Loucy (cell line): Measurements from ENCODE around the gene FTL.

Source experiments
- H2AFZ ChIP-seq: fragments of 200-600 bp; sonication (generic); 2 replicates; pipeline ENCODE4 v1.6.0; 2016; ENCODE audit warnings: antibody characterized with exemption, mild to moderate bottlenecking, low read length, moderate library complexity
- H3F3A ChIP-seq: fragments of 200-600 bp; 2 replicates; pipeline ENCODE4 v1.6.0; 2016; ENCODE audit warnings: antibody characterized with exemption, low read depth, mild to moderate bottlenecking
- H3K27me3 ChIP-seq: fragments of 200-600 bp; sonication (generic); 2 replicates; pipeline ENCODE4 v1.6.1; 2014; ENCODE audit warnings: low read length, mild to moderate bottlenecking; ENCODE audit not compliant: insufficient read depth, poor library complexity, severe bottlenecking
- H3K36me3 ChIP-seq: fragments of 200-600 bp; sonication (generic); 2 replicates; pipeline ENCODE4 v1.6.1; 2016; ENCODE audit warnings: low read length; ENCODE audit not compliant: insufficient read depth
- H3K4me1 ChIP-seq: fragments of 200-600 bp; sonication (generic); 2 replicates; pipeline ENCODE4 v1.5.1; 2014; ENCODE audit warnings: low read length, mild to moderate bottlenecking; ENCODE audit not compliant: insufficient read depth, poor library complexity, severe bottlenecking
- H3K4me2 ChIP-seq: fragments of 200-600 bp; sonication (generic); 2 replicates; pipeline ENCODE4 v1.6.0; 2014; ENCODE audit warnings: antibody characterized with exemption, low read length, low read depth, mild to moderate bottlenecking; ENCODE audit not compliant: poor library complexity, severe bottlenecking
- H3K4me3 ChIP-seq: fragments of 200-600 bp; sonication (generic); 2 replicates; pipeline ENCODE4 v1.5.1; 2014; ENCODE audit warnings: low read length, mild to moderate bottlenecking, mixed read lengths; ENCODE audit not compliant: poor library complexity, severe bottlenecking
- H3K79me2 ChIP-seq: fragments of 200-600 bp; sonication (generic); 2 replicates; pipeline ENCODE4 v1.6.1; 2014; ENCODE audit warnings: low read length; ENCODE audit not compliant: insufficient read depth
- H3K9ac ChIP-seq: fragments of 200-600 bp; sonication (generic); 2 replicates; pipeline ENCODE4 v1.6.0; 2014; ENCODE audit warnings: mild to moderate bottlenecking, low read depth, low read length, moderate library complexity; ENCODE audit not compliant: poor library complexity, severe bottlenecking
- H3K9me2 ChIP-seq: fragments of 200-600 bp; sonication (generic); replicated peaks from 2 replicates; pipeline ENCODE4 v1.6.1; 2016; ENCODE audit warnings: low read depth, low read length, mixed read lengths
- H3K9me3 ChIP-seq: fragments of 200-600 bp; sonication (generic); 2 replicates; pipeline ENCODE4 v1.6.1; 2014; ENCODE audit warnings: mild to moderate bottlenecking, antibody characterized with exemption, low read length, low read depth; ENCODE audit not compliant: insufficient read depth
- H4K20me1 ChIP-seq: fragments of 200-600 bp; sonication (generic); 2 replicates; pipeline ENCODE4 v1.6.0; 2014; ENCODE audit warnings: antibody characterized with exemption, low read length, mild to moderate bottlenecking; ENCODE audit not compliant: insufficient read depth, poor library complexity, severe bottlenecking
- CTCF ChIP-seq: fragments of 200-600 bp; sonication (generic); conservative IDR thresholded peaks from 2 replicates; pipeline ENCODE4 v1.5.1; 2014; ENCODE audit warnings: mild to moderate bottlenecking, antibody characterized with exemption, low read length
- EZH2phosphoT487 ChIP-seq: fragments of 200-600 bp; IDR thresholded peaks from 2 replicates; pipeline ENCODE4 v1.6.1; 2018; ENCODE audit warnings: antibody characterized with exemption, mild to moderate bottlenecking, moderate library complexity, borderline replicate concordance

The FTL gene

DNA sequence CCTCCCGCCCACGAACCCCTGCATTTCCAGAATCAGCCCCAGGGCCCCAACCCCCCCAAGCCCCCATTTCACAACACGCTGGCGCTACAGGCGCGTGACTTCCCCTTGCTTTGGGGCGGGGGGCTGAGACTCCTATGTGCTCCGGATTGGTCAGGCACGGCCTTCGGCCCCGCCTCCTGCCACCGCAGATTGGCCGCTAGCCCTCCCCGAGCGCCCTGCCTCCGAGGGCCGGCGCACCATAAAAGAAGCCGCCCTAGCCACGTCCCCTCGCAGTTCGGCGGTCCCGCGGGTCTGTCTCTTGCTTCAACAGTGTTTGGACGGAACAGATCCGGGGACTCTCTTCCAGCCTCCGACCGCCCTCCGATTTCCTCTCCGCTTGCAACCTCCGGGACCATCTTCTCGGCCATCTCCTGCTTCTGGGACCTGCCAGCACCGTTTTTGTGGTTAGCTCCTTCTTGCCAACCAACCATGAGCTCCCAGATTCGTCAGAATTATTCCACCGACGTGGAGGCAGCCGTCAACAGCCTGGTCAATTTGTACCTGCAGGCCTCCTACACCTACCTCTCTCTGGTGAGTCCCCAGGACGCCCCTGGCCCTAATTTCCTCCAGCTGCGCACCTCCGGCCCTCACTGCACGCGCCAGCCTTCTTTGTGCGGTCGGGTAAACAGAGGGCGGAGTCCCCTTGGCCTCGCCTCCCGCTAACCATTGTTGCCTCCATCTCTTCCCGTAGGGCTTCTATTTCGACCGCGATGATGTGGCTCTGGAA lies at the start of gene FTL:
Gene FTL, plus strand, starts transcription at position 270 of the 766 bp plus-strand sequence. Its CDS starts 199 bp downstream, at position 469.
- no peaks in the 10 kb centered on the region for H3F3A ChIP-seq
- H4K20me1 ChIP-seq: peaks cover 13% of the 10 kb centered on the region
- peaks cover 31% of the 10 kb centered on the region for H3K79me2 ChIP-seq
- H2AFZ ChIP-seq: peak within 1 kb of the TSS; percentile 7; the same call in 1 of the 2 replicates
- no peaks in the 10 kb centered on the region for H3K27me3 ChIP-seq
- peak within 1 kb of the TSS; percentile 78 for H3K4me3 ChIP-seq
- TF ChIP-seq EZH2phosphoT487: no peak
- TF ChIP-seq CTCF: no peak
- H3K9ac ChIP-seq: peak within 1 kb of the TSS; percentile 88
- peak within 1 kb of the TSS; percentile 97 for H3K4me2 ChIP-seq
- H3K4me1 ChIP-seq: peaks cover 32% of the 10 kb centered on the region
- no peaks in the 10 kb centered on the region for H3K9me3 ChIP-seq
- H3K9me2 ChIP-seq: no peaks in the 10 kb centered on the region
- H3K36me3 ChIP-seq: peaks cover 6% of the 10 kb centered on the region; the same call in 1 of the 2 replicates

DNA sequence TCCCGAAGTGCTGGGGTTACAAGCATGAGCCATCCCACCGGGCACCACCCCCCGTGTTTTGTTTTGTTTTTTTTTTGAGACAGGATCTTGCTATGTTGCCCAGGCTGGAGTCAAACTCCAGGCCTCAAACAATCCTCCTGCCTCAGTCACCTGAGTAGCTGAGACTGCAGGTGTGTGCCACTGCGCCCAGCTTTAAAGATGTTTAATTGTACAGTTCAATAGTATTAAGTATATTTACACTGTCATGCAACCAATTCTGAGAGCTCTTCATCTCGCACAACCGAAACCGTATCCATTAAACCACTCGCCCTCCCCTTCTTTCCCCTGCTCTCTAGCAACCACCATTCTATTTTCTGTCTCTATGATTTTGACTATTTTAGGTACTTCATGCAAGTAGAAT lies 49.4 kb upstream of the FTL start:
- no peaks in the 10 kb centered on the region for H3K79me2 ChIP-seq
- no peaks in the 10 kb centered on the region for H4K20me1 ChIP-seq
- no peaks in the 10 kb centered on the region for H3F3A ChIP-seq
- no peak overlapping the region for H3K9ac ChIP-seq
- peaks cover 18% of the 10 kb centered on the region; the same call in 1 of the 2 replicates for H3K36me3 ChIP-seq
- no peaks in the 10 kb centered on the region for H3K9me2 ChIP-seq
- H3K27me3 ChIP-seq: no peaks in the 10 kb centered on the region
- H3K4me1 ChIP-seq: no peaks in the 10 kb centered on the region
- H3K9me3 ChIP-seq: no peaks in the 10 kb centered on the region
- no peak overlapping the region for H3K4me3 ChIP-seq
- no peak overlapping the region for H3K4me2 ChIP-seq
- no peak for TF ChIP-seq EZH2phosphoT487
- TF ChIP-seq CTCF: no peak
- H2AFZ ChIP-seq: no peak overlapping the region

GRCh38 chr19:48918071-48918470 lies 47.0 kb upstream of the FTL start:
- Histone ChIP-seq H3K4me3 (no peak overlapping the region), H3K9ac (no peak overlapping the region)

More at GRCh38 chr19:48918071-48918470, 47.0 kb upstream of the FTL start:
- Histone ChIP-seq H2AFZ (no peak overlapping the region), H3K36me3 (peaks cover 10% of the 10 kb centered on the region; the same call in 1 of the 2 replicates), H3F3A (no peaks in the 10 kb centered on the region), H4K20me1 (no peaks in the 10 kb centered on the region), H3K9me2 (no peaks in the 10 kb centered on the region), H3K27me3 (no peaks in the 10 kb centered on the region), H3K4me1 (no peaks in the 10 kb centered on the region), H3K4me2 (no peak overlapping the region), H3K79me2 (no peaks in the 10 kb centered on the region), H3K9me3 (no peaks in the 10 kb centered on the region)
- TF ChIP-seq EZH2phosphoT487 (no peak), CTCF (no peak)
